DND-41 (cell line): ENCODE data around the gene DBX2.
"Not testable (repeated sequence)": the region's sequence is repeated elsewhere in the genome, so short reads cannot be mapped to it uniquely, and the experiment has no call there.

Source experiments
- ATAC-seq: fragments of 200-7000 bp; cut with Tn5 transposase; 3 replicates; pipeline ENCODE4 v1.9.1; 2021; ENCODE audit warnings: low read depth; ENCODE audit not compliant: insufficient read depth
- DNase-seq: peaks from one replicate; pipeline ENCODE4 v3.0.0-alpha.2; 2020
- H2AFZ ChIP-seq: 2 replicates; pipeline ENCODE4 v1.6.0; 2012; ENCODE audit warnings: low read depth, low read length
- H3K27ac ChIP-seq: 2 replicates; pipeline ENCODE4 v1.5.1; 2012; ENCODE audit warnings: low read length, inconsistent platforms
- H3K27me3 ChIP-seq: fragments of 200-600 bp; sonication (generic); 2 replicates; pipeline ENCODE4 v1.6.0; 2012; ENCODE audit warnings: low read length, mild to moderate bottlenecking, inconsistent platforms; ENCODE audit not compliant: insufficient read depth, poor library complexity
- H3K36me3 ChIP-seq: 2 replicates; pipeline ENCODE4 v1.5.1; 2012; ENCODE audit warnings: low read length, inconsistent platforms; ENCODE audit not compliant: insufficient read depth
- H3K4me1 ChIP-seq: 2 replicates; pipeline ENCODE4 v1.5.1; 2012; ENCODE audit warnings: mild to moderate bottlenecking, low read length; ENCODE audit not compliant: insufficient read depth
- H3K4me2 ChIP-seq: 2 replicates; pipeline ENCODE4 v1.6.0; 2012; ENCODE audit warnings: mild to moderate bottlenecking, moderate library complexity, low read length, inconsistent platforms; ENCODE audit not compliant: insufficient read depth
- H3K4me3 ChIP-seq, 2 experiments: fragments of 200-600 bp in 1 of 2; shearing (Covaris generic) in 1 of 2; 2 replicates each; pipeline ENCODE4 v1.5.1; 2012 to 2016; ENCODE audit warnings: inconsistent platforms in 2 of 2, low read length in 2 of 2, mild to moderate bottlenecking in 2 of 2, low read depth in 1 of 2, moderate library complexity in 1 of 2
- H3K79me2 ChIP-seq: 2 replicates; pipeline ENCODE4 v1.6.0; 2012; ENCODE audit warnings: low read length, inconsistent platforms; ENCODE audit not compliant: insufficient read depth
- H3K9ac ChIP-seq: 2 replicates; pipeline ENCODE4 v1.6.0; 2012; ENCODE audit warnings: low read depth, mild to moderate bottlenecking, inconsistent platforms, low read length, moderate library complexity
- H3K9me3 ChIP-seq: 2 replicates; pipeline ENCODE4 v1.5.1; 2012; ENCODE audit warnings: low read length, moderate library complexity, mild to moderate bottlenecking, inconsistent platforms; ENCODE audit not compliant: insufficient read depth, severe bottlenecking
- H4K20me1 ChIP-seq: 2 replicates; pipeline ENCODE4 v1.6.0; 2012; ENCODE audit warnings: low read length; ENCODE audit not compliant: insufficient read depth
- EZH2 ChIP-seq: IDR thresholded peaks from 3 replicates; pipeline ENCODE4 v1.6.1; 2012; ENCODE audit warnings: borderline replicate concordance, low read depth, mild to moderate bottlenecking, moderate library complexity, low read length, inconsistent platforms; ENCODE audit not compliant: severe bottlenecking
- TF ChIP-seq, protein P1 (sequence below): IDR thresholded peaks from 2 replicates; pipeline ENCODE4 v1.5.1; 2012; ENCODE audit warnings: borderline replicate concordance, low read length, moderate library complexity, mild to moderate bottlenecking; ENCODE audit not compliant: poor library complexity, severe bottlenecking; ENCODE audit errors: extremely low read depth

DBX2 gene

DNA sequence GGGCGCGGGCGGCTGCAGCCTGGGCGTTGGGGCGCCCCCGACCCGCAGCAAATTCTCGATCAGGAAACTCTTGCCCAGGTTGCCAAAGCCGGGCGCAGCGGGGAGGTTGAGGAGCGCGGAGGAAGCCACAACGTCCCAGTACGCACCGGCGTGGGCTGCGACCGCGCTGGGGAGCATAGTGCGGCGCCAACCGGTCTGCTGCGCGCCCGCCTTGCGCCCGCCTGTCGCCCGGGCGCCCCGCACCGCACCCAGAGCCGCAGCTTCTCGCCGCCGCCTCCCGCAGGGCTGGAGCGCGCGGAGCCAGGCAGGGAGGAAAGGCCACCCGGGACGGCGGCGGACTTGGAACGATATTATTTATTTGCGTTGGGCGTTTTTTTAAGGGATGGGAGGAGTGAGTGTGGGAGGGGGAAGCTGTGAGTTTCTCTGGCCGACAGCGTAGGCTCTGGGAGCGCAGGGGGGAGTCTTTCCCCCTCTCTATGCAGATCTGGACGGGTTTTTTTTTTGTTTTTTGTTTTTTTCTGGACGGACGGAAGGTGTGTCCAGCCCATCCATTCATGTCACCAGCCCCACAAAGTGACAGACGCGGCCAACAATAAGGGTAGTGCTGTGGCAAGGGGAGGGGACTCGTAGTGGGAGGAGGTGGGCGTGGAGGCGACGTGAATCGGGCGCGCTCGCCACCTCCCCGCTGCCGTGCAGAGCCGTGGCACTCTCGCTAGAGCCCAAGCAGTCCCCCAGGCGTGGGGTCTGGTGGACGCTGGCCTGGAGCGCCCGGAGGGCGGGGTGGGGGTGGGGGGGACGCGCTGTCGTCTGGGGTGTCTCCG, at the start of gene DBX2:
TSS of gene DBX2 (minus strand) at position 349 of the 821 bp plus-strand sequence. CDS start at position 177, 172 bp downstream.
- no peaks in the 10 kb centered on the region for H3K9me3 ChIP-seq
- H3K27me3 ChIP-seq, result no peaks in the 10 kb centered on the region
- H3K36me3 ChIP-seq, result no peaks in the 10 kb centered on the region
- no peak within 1 kb of the TSS for H3K9ac ChIP-seq
- no peak within 1 kb of the TSS for H3K4me2 ChIP-seq
- H3K27ac ChIP-seq, result no peak within 1 kb of the TSS
- no peak for ATAC-seq
- no peaks in the 10 kb centered on the region for H3K4me1 ChIP-seq
- DNase-seq, result no peak
- no peaks in the 10 kb centered on the region for H4K20me1 ChIP-seq
- H2AFZ ChIP-seq, result no peak within 1 kb of the TSS
- H3K79me2 ChIP-seq, result no peaks in the 10 kb centered on the region
- no peak within 1 kb of the TSS for H3K4me3 ChIP-seq
- TF ChIP-seq, protein P1, sequence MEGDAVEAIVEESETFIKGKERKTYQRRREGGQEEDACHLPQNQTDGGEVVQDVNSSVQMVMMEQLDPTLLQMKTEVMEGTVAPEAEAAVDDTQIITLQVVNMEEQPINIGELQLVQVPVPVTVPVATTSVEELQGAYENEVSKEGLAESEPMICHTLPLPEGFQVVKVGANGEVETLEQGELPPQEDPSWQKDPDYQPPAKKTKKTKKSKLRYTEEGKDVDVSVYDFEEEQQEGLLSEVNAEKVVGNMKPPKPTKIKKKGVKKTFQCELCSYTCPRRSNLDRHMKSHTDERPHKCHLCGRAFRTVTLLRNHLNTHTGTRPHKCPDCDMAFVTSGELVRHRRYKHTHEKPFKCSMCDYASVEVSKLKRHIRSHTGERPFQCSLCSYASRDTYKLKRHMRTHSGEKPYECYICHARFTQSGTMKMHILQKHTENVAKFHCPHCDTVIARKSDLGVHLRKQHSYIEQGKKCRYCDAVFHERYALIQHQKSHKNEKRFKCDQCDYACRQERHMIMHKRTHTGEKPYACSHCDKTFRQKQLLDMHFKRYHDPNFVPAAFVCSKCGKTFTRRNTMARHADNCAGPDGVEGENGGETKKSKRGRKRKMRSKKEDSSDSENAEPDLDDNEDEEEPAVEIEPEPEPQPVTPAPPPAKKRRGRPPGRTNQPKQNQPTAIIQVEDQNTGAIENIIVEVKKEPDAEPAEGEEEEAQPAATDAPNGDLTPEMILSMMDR, result no peak
- no peak for TF ChIP-seq EZH2

DNA sequence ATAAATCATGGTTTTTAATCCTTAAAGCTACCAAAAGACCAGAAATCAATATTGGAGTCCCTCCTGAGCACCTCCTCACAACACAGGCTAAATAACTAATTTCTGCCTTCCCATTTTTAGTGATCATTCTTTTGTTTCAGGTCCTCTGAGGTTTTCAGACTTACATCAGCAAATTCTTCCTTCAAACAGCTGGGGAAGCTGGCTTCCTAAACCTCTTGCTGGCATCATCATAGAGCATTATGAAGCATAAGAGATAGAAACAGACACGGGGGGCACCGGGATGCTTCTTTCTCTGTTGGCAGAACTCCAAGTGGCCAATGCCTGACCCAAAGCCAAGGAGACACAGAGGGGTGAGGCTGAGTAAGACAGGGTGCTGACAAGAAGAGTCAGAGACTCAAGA, 47.9 kb upstream of the DBX2 start:
- no peak for ATAC-seq
- no peak for DNase-seq
- Histone ChIP-seq H3K4me3 (no peak overlapping the region), H2AFZ (no peak overlapping the region), H3K4me1 (no peaks in the 10 kb centered on the region), H4K20me1 (no peaks in the 10 kb centered on the region), H3K9me3 (no peaks in the 10 kb centered on the region), H3K79me2 (no peaks in the 10 kb centered on the region), H3K9ac (no peak overlapping the region), H3K27ac (no peak overlapping the region), H3K36me3 (no peaks in the 10 kb centered on the region), H3K27me3 (no peaks in the 10 kb centered on the region), H3K4me2 (no peak overlapping the region)
- TF ChIP-seq, protein P1, result no peak
- no peak for TF ChIP-seq EZH2

DNA sequence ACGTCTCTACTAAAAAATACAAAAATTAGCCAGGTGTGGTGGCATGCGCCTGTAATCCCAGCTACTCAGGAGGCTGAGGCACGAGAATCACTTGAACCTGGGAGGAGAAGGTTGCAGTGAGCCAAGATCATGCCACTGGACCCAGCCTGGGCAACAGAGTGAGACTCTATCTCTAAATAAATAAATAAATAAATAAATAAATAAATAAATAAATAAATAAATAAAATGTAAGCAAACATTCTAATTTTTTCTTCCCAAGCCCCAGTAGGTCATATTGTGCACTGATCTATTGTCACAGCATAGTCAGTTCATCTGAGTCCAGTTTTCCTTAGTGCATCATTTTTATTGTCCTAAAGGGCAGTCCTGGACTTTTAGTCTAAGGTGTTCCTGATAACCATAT, 44.5 kb upstream of the DBX2 start:
- not testable (repeated sequence) for H3K4me1 ChIP-seq, H3K36me3 ChIP-seq, H3K79me2 ChIP-seq, H3K9me3 ChIP-seq, H4K20me1 ChIP-seq, H3K9ac ChIP-seq, H2AFZ ChIP-seq, H3K4me2 ChIP-seq, H3K27ac ChIP-seq, H3K27me3 ChIP-seq, DNase-seq, ATAC-seq, H3K4me3 ChIP-seq

DNA sequence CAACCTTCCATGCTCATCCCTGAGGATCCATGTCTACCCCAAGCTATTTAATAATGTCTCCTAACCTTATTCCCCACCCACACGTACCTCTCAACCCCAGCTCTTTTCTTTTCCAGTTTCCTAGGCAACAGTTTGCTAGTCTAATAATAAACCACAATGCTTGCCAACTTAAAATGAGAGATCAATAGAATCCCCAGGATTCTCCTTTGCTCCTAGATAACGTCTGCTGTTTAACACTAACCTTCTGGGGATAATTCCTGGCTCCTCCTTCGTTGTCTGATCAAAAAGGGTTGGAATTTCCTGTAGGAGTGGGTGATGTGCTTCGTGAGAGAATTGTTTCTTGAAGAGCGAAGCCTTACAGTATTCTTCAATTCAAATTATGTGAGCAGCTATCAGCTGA, 42.2 kb upstream of the DBX2 start:
- Histone ChIP-seq H4K20me1 (no peaks in the 10 kb centered on the region), H3K9ac (no peak overlapping the region), H3K36me3 (no peaks in the 10 kb centered on the region), H3K9me3 (no peaks in the 10 kb centered on the region), H3K4me3 (no peak overlapping the region), H3K27ac (no peak overlapping the region), H3K79me2 (no peaks in the 10 kb centered on the region), H3K4me1 (no peaks in the 10 kb centered on the region), H3K4me2 (no peak overlapping the region), H2AFZ (no peak overlapping the region), H3K27me3 (no peaks in the 10 kb centered on the region)
- ATAC-seq (no peak), DNase-seq (no peak)
- no peak for TF ChIP-seq EZH2
- TF ChIP-seq, protein P1, result no peak
